ENCODE data around the gene LCN15. TPM values are rescaled to one million over a fixed set of nuclear protein-coding genes. Genes with fewer than 3 reads are reported as not detected.

The LCN15 gene
- total RNA-seq, 4 donors from 2014 or later: 6.4 to 11.9 TPM; not detected in 2

- TF ChIP-seq POLR2A (IDR thresholded peaks at IDR 0.05): no peak
- no peak for TF ChIP-seq POLR2AphosphoS5 (IDR thresholded peaks at IDR 0.05)
- no peak for TF ChIP-seq CTCF (IDR thresholded peaks at IDR 0.05)
- no peak for TF ChIP-seq EP300 (IDR thresholded peaks at IDR 0.05; ENCODE audit: low read depth)
- no peak for DNase-seq
- Histone ChIP-seq H3K4me1 (peaks cover 9 to 15% (median 13%) of the 10 kb centered on the region in 4 donors), H3K4me3 (no peak overlapping the region), H3K9me3 (no peaks in the 10 kb centered on the region), H3K27ac (no peak overlapping the region), H3K27me3 (peaks cover 59% of the 10 kb centered on the region), H3K36me3 (no peaks in the 10 kb centered on the region)
- in situ Hi-C loops (cut with MboI; ENCODE audit: low pct_ligation_motif_present in 1 of 4, low pct_unique_long_range_greater_than_20kb in 1 of 4, low sequenced_read_pairs in 3 of 4): no loop called here
- intact Hi-C loops (cut with DNase I; ENCODE audit: low total_unique reads): no loop called here
- WGBS, 2 donors (ENCODE audit: low coverage in 1 of 2): 62 to 89% methylated on average over 2 to 7 of the region's 7 CpGs
Observed at GRCh38 chr9:136710543-136710942, 53.8 kb downstream of the LCN15 start.

Small RNAs within 50 kb of the gene (small RNA-seq; reads per million reads assigned to genes)
- gene AL355987.2: 0 reads per million in 4 donors
- gene ATP6V1G1P3: 0 reads per million in 4 donors
- 0 reads per million in 4 donors for gene MIR6722

Other genes with a start within 250 kb of the LCN15 start
- gene NOTCH1, start 218.5 kb downstream of the LCN15 start, total RNA-seq: 100 to 1,000 TPM in 2 of 4 donors, 10 to 100 TPM in 2; 48.2 to 154 (median 98.2) TPM
- gene EGFL7, start 101.6 kb downstream of the LCN15 start, total RNA-seq: 10 to 100 TPM; 12.3 to 64.7 (median 33.6) TPM
- 100 to 1,000 TPM; 245 to 441 (median 290) TPM for gene AGPAT2, start 77.1 kb downstream of the LCN15 start, total RNA-seq
- gene DIPK1B, start 51.9 kb downstream of the LCN15 start, total RNA-seq: 10 to 100 TPM in 1 of 4 donors, 1 to 10 TPM in 3; 3.5 to 12.3 (median 3.9) TPM
- 10 to 100 TPM in 1 of 4 donors, 1 to 10 TPM in 2, under 1 TPM in 1; 0.96 to 33.6 (median 3.3) TPM for gene LCN10, start 21.6 kb downstream of the LCN15 start, total RNA-seq
- 1 to 10 TPM in 2 of 4 donors, not detected in 2; 1.1 to 2.9 TPM for gene LCN6, start 16.0 kb downstream of the LCN15 start, total RNA-seq
- gene LCN8, start 6.3 kb downstream of the LCN15 start, total RNA-seq: not detected
- 100 to 1,000 TPM; 179 to 392 (median 224) TPM for gene TMEM141, start 26.8 kb upstream of the LCN15 start, total RNA-seq
- gene CCDC183, start 31.8 kb upstream of the LCN15 start, total RNA-seq: 100 to 1,000 TPM in 1 of 4 donors, 10 to 100 TPM in 3; 25.2 to 161 (median 63.5) TPM
- 100 to 1,000 TPM in 3 of 4 donors, 10 to 100 TPM in 1; 71.3 to 227 (median 160) TPM for gene RABL6, start 43.4 kb upstream of the LCN15 start, total RNA-seq
- 10 to 100 TPM in 3 of 4 donors, 1 to 10 TPM in 1; 9.8 to 26.5 (median 17.0) TPM for gene AJM1, start 78.0 kb upstream of the LCN15 start, total RNA-seq
- 100 to 1,000 TPM in 2 of 4 donors, 10 to 100 TPM in 2; 69.7 to 134 (median 107) TPM for gene PHPT1, start 84.9 kb upstream of the LCN15 start, total RNA-seq
- 10 to 100 TPM; 11.4 to 52.5 (median 23.2) TPM for gene MAMDC4, start 87.8 kb upstream of the LCN15 start, total RNA-seq
- gene EDF1, start 101.8 kb upstream of the LCN15 start, total RNA-seq: 100 to 1,000 TPM; 353 to 618 (median 555) TPM
- 10 to 100 TPM; 12.5 to 60.6 (median 13.8) TPM for gene TRAF2, start 122.0 kb upstream of the LCN15 start, total RNA-seq
- 100 to 1,000 TPM; 294 to 820 (median 446) TPM for gene FBXW5, start 180.2 kb upstream of the LCN15 start, total RNA-seq
- gene C8G, start 180.7 kb upstream of the LCN15 start, total RNA-seq: 1 to 10 TPM in 3 of 4 donors, not detected in 1; 4.3 to 7.9 (median 6.4) TPM
- 10 to 100 TPM in 1 of 4 donors, 1 to 10 TPM in 3; 1.2 to 52.7 (median 5.5) TPM for gene LCN12, start 187.8 kb upstream of the LCN15 start, total RNA-seq
- gene PTGDS, start 213.0 kb upstream of the LCN15 start, total RNA-seq: 10 to 100 TPM in 3 of 4 donors, 1 to 10 TPM in 1; 6.8 to 59.1 (median 17.8) TPM
- under 1 TPM in 2 of 4 donors, not detected in 2; 0.27 to 0.75 TPM for gene LCNL1, start 218.5 kb upstream of the LCN15 start, total RNA-seq
- gene PAXX, start 227.9 kb upstream of the LCN15 start, total RNA-seq: 10 to 100 TPM; 49.3 to 85.2 (median 66.0) TPM
- gene CLIC3, start 232.1 kb upstream of the LCN15 start, total RNA-seq: 1 to 10 TPM in 2 of 4 donors, not detected in 2; 2.5 to 3.8 TPM

Measured in transverse colon (tissue), 4 donors.